Measurements from ENCODE around the gene DACH1.

The DACH1 gene

DNA sequence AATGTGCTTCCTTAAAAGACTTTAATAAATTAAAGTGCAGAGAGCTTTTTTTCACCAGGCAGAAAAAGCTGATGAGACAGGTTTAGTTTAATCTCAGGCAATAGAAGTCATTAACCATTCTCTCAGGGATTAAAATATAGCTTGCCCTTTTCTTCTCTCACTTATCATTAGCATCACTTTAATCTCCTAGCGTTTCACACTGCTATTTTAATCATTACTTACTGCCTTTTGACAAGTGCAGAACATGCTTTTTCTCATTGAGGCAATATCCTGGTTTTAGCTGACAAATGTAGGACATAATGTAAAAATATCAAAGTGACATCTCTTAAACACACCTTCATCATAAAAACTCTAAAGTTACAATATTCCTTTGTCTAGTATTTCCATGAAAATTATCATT, 94.6 kb downstream of the DACH1 start:
- no peak overlapping the region for H4K8ac ChIP-seq (ENCODE audit: low read depth, low read length)
- WGBS, 2 donors (ENCODE audit: extremely low coverage in 2 of 2, insufficient read length in 2 of 2, insufficient replicate concordance in 1 of 2): no CpG with 5 or more reads among the region's 1 CpG
- no peak overlapping the region for H4K91ac ChIP-seq (ENCODE audit: low read depth, low read length, poor library complexity)
- H2BK120ac ChIP-seq (ENCODE audit: low read depth, low read length): no peak overlapping the region
- no peak overlapping the region for H3K14ac ChIP-seq (ENCODE audit: low read length)
- H3K23ac ChIP-seq (ENCODE audit: low read depth, low read length, poor library complexity): no peak overlapping the region
- no peak for DNase-seq (ENCODE audit: low spot score)
- H2BK5ac ChIP-seq (ENCODE audit: low read length): no peak overlapping the region
- H3K27me3 ChIP-seq (ENCODE audit: control insufficient read depth in 3 of 3, insufficient read depth in 3 of 3, low read depth in 1 of 3, low read length in 3 of 3): no peaks in the 10 kb centered on the region
- H3K4me2 ChIP-seq (ENCODE audit: insufficient read depth, low read length, poor library complexity, severe bottlenecking): no peak overlapping the region
- H3K9me3 ChIP-seq (replicated peaks in 1 of 2; ENCODE audit: control insufficient read depth in 2 of 2, insufficient read depth in 1 of 2, low read depth in 1 of 2, low read length in 2 of 2): no peaks in the 10 kb centered on the region
- no peak overlapping the region for H3K27ac ChIP-seq (replicated peaks; ENCODE audit: low read length)
- H2BK15ac ChIP-seq (ENCODE audit: low read length): no peak overlapping the region
- H2AK5ac ChIP-seq (ENCODE audit: low read depth, low read length): no peak overlapping the region
- no peak overlapping the region for H3K4me3 ChIP-seq (ENCODE audit: low read length in 2 of 2)
- H2AFZ ChIP-seq (ENCODE audit: low read length): no peak overlapping the region
- no peaks in the 10 kb centered on the region for H3K4me1 ChIP-seq (ENCODE audit: control insufficient read depth in 2 of 2, insufficient read depth in 1 of 2, low read depth in 1 of 2, low read length in 2 of 2)
- no peaks in the 10 kb centered on the region for H3K79me1 ChIP-seq (ENCODE audit: low read depth, low read length)
- no peak overlapping the region for H3K18ac ChIP-seq (ENCODE audit: low read length)
- no peak overlapping the region for H3K9ac ChIP-seq (ENCODE audit: low read depth, low read length, poor library complexity)
- no peak overlapping the region for H3K4ac ChIP-seq (ENCODE audit: low read length)
- H2BK12ac ChIP-seq (ENCODE audit: low read length): no peak overlapping the region
- H3K36me3 ChIP-seq (replicated peaks in 1 of 2; ENCODE audit: control insufficient read depth in 2 of 2, insufficient read depth in 2 of 2, low read length in 2 of 2): no peaks in the 10 kb centered on the region

DNA sequence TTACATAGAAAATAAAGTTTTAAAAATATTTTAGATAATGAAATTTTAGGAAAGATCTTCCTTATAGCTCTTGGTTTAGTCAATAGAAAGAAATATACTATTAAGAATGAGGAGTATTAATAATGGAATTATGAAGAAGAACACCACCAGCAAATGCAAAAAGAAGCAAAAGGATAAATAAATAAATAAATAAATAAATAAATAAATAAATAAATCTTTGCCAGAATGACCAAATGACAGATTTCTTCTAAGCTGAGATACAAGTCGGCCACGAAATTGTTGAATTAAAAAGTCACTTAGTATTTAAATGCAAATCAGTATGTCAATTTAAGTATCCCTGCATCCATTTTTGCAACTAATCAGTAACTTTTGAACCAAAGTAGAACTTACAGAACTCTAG, 95.9 kb downstream of the DACH1 start:
- Histone ChIP-seq H3K79me1 (ENCODE audit: low read depth, low read length) (no peaks in the 10 kb centered on the region), H2BK5ac (ENCODE audit: low read length) (no peak overlapping the region), H2AFZ (ENCODE audit: low read length) (no peak overlapping the region), H4K91ac (ENCODE audit: low read depth, low read length, poor library complexity) (no peak overlapping the region), H3K4me2 (ENCODE audit: insufficient read depth, low read length, poor library complexity, severe bottlenecking) (no peak overlapping the region), H3K27ac (replicated peaks; ENCODE audit: low read length) (no peak overlapping the region), H2AK5ac (ENCODE audit: low read depth, low read length) (no peak overlapping the region), H3K9ac (ENCODE audit: low read depth, low read length, poor library complexity) (no peak overlapping the region), H3K36me3 (replicated peaks in 1 of 2; ENCODE audit: control insufficient read depth in 2 of 2, insufficient read depth in 2 of 2, low read length in 2 of 2) (no peaks in the 10 kb centered on the region), H3K23ac (ENCODE audit: low read depth, low read length, poor library complexity) (no peak overlapping the region), H3K4ac (ENCODE audit: low read length) (no peak overlapping the region), H2BK120ac (ENCODE audit: low read depth, low read length) (no peak overlapping the region), H3K4me3 (ENCODE audit: low read length in 2 of 2) (no peak overlapping the region), H3K9me3 (replicated peaks in 1 of 2; ENCODE audit: control insufficient read depth in 2 of 2, insufficient read depth in 1 of 2, low read depth in 1 of 2, low read length in 2 of 2) (no peaks in the 10 kb centered on the region), H3K4me1 (ENCODE audit: control insufficient read depth in 2 of 2, insufficient read depth in 1 of 2, low read depth in 1 of 2, low read length in 2 of 2) (no peaks in the 10 kb centered on the region), H3K18ac (ENCODE audit: low read length) (no peak overlapping the region), H2BK12ac (ENCODE audit: low read length) (no peak overlapping the region), H3K14ac (ENCODE audit: low read length) (no peak overlapping the region), H2BK15ac (ENCODE audit: low read length) (no peak overlapping the region), H4K8ac (ENCODE audit: low read depth, low read length) (no peak overlapping the region), H3K27me3 (ENCODE audit: control insufficient read depth in 3 of 3, insufficient read depth in 3 of 3, low read depth in 1 of 3, low read length in 3 of 3) (no peaks in the 10 kb centered on the region)
- no CpG with 5 or more reads among the region's 2 CpGs for WGBS, 2 donors (ENCODE audit: extremely low coverage in 2 of 2, insufficient read length in 2 of 2, insufficient replicate concordance in 1 of 2)
- no peak for DNase-seq (ENCODE audit: low spot score)

DNA sequence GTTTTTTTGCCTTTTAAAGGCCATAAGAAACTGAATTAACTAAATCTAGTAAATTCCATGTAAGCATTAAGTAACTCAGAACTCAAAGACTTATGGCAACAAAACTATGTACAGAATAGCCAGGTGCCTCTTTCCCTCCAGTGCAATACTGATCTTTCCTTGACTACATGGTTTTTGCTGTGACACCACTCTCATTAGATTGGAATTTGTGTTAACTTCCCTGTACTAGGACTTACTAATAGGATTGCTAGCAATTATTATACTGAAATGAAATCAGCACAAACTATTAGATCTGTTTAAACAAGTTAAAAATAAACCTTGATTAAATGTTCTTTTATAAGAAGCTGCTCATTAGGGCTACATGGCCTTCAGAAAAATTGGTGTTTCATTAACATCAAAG, 96.3 kb downstream of the DACH1 start:
- H3K27ac ChIP-seq (replicated peaks; ENCODE audit: low read length): no peak overlapping the region
- H2AK5ac ChIP-seq (ENCODE audit: low read depth, low read length): no peak overlapping the region
- no peak overlapping the region for H3K4ac ChIP-seq (ENCODE audit: low read length)
- H3K36me3 ChIP-seq (replicated peaks in 1 of 2; ENCODE audit: control insufficient read depth in 2 of 2, insufficient read depth in 2 of 2, low read length in 2 of 2): no peaks in the 10 kb centered on the region
- H3K23ac ChIP-seq (ENCODE audit: low read depth, low read length, poor library complexity): no peak overlapping the region
- DNase-seq (ENCODE audit: low spot score): no peak
- no peak overlapping the region for H2BK5ac ChIP-seq (ENCODE audit: low read length)
- no peak overlapping the region for H2BK12ac ChIP-seq (ENCODE audit: low read length)
- H3K27me3 ChIP-seq (ENCODE audit: control insufficient read depth in 3 of 3, insufficient read depth in 3 of 3, low read depth in 1 of 3, low read length in 3 of 3): no peaks in the 10 kb centered on the region
- no peak overlapping the region for H3K18ac ChIP-seq (ENCODE audit: low read length)
- no peak overlapping the region for H2BK15ac ChIP-seq (ENCODE audit: low read length)
- no peak overlapping the region for H4K91ac ChIP-seq (ENCODE audit: low read depth, low read length, poor library complexity)
- H3K4me1 ChIP-seq (ENCODE audit: control insufficient read depth in 2 of 2, insufficient read depth in 1 of 2, low read depth in 1 of 2, low read length in 2 of 2): no peaks in the 10 kb centered on the region
- H3K9ac ChIP-seq (ENCODE audit: low read depth, low read length, poor library complexity): no peak overlapping the region
- H3K79me1 ChIP-seq (ENCODE audit: low read depth, low read length): no peaks in the 10 kb centered on the region
- no peak overlapping the region for H3K14ac ChIP-seq (ENCODE audit: low read length)
- H4K8ac ChIP-seq (ENCODE audit: low read depth, low read length): no peak overlapping the region
- no peak overlapping the region for H3K4me3 ChIP-seq (ENCODE audit: low read length in 2 of 2)
- H2BK120ac ChIP-seq (ENCODE audit: low read depth, low read length): no peak overlapping the region
- H2AFZ ChIP-seq (ENCODE audit: low read length): no peak overlapping the region
- H3K9me3 ChIP-seq (replicated peaks in 1 of 2; ENCODE audit: control insufficient read depth in 2 of 2, insufficient read depth in 1 of 2, low read depth in 1 of 2, low read length in 2 of 2): no peaks in the 10 kb centered on the region
- no peak overlapping the region for H3K4me2 ChIP-seq (ENCODE audit: insufficient read depth, low read length, poor library complexity, severe bottlenecking)

DNA sequence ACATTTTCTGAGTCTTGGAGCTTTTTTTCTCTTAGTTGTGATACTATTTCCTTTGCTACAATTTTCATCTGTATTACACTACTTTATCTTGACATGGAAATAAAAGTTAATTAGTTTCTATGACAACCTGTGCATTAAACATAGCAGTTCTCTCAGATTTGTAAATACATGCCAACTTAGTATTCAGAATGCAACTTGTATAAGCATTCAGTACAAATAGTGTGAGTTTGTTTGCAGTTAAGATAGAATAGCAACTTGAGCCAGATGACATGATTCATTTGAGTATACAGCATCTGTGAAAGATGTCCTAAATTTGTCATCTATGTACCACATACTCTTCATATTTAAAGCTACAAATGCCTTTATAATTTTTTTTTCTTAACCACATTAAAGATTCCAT, 98.1 kb downstream of the DACH1 start:
- Histone ChIP-seq H3K9ac (ENCODE audit: low read depth, low read length, poor library complexity) (no peak overlapping the region), H3K36me3 (replicated peaks in 1 of 2; ENCODE audit: control insufficient read depth in 2 of 2, insufficient read depth in 2 of 2, low read length in 2 of 2) (no peaks in the 10 kb centered on the region), H3K79me1 (ENCODE audit: low read depth, low read length) (no peaks in the 10 kb centered on the region), H3K4me2 (ENCODE audit: insufficient read depth, low read length, poor library complexity, severe bottlenecking) (no peak overlapping the region), H3K4ac (ENCODE audit: low read length) (no peak overlapping the region), H2AK5ac (ENCODE audit: low read depth, low read length) (no peak overlapping the region), H2AFZ (ENCODE audit: low read length) (no peak overlapping the region), H4K8ac (ENCODE audit: low read depth, low read length) (no peak overlapping the region), H2BK120ac (ENCODE audit: low read depth, low read length) (no peak overlapping the region), H3K27ac (replicated peaks; ENCODE audit: low read length) (no peak overlapping the region), H3K4me1 (ENCODE audit: control insufficient read depth in 2 of 2, insufficient read depth in 1 of 2, low read depth in 1 of 2, low read length in 2 of 2) (no peaks in the 10 kb centered on the region), H3K18ac (ENCODE audit: low read length) (no peak overlapping the region), H4K91ac (ENCODE audit: low read depth, low read length, poor library complexity) (no peak overlapping the region), H2BK12ac (ENCODE audit: low read length) (no peak overlapping the region), H3K14ac (ENCODE audit: low read length) (no peak overlapping the region), H2BK5ac (ENCODE audit: low read length) (no peak overlapping the region), H3K9me3 (replicated peaks in 1 of 2; ENCODE audit: control insufficient read depth in 2 of 2, insufficient read depth in 1 of 2, low read depth in 1 of 2, low read length in 2 of 2) (no peaks in the 10 kb centered on the region), H2BK15ac (ENCODE audit: low read length) (no peak overlapping the region), H3K4me3 (ENCODE audit: low read length in 2 of 2) (no peak overlapping the region), H3K23ac (ENCODE audit: low read depth, low read length, poor library complexity) (no peak overlapping the region), H3K27me3 (ENCODE audit: control insufficient read depth in 3 of 3, insufficient read depth in 3 of 3, low read depth in 1 of 3, low read length in 3 of 3) (no peaks in the 10 kb centered on the region)
- no peak for DNase-seq (ENCODE audit: low spot score)
